Measurements from ENCODE around the gene KCNG2. TPM values are rescaled to one million over a fixed set of nuclear protein-coding genes. Genes with fewer than 3 reads are reported as not detected.

The KCNG2 gene
- polyA plus RNA-seq, 1 of the 3 experiments (the other 2 are of a cell fraction): not detected

DNA sequence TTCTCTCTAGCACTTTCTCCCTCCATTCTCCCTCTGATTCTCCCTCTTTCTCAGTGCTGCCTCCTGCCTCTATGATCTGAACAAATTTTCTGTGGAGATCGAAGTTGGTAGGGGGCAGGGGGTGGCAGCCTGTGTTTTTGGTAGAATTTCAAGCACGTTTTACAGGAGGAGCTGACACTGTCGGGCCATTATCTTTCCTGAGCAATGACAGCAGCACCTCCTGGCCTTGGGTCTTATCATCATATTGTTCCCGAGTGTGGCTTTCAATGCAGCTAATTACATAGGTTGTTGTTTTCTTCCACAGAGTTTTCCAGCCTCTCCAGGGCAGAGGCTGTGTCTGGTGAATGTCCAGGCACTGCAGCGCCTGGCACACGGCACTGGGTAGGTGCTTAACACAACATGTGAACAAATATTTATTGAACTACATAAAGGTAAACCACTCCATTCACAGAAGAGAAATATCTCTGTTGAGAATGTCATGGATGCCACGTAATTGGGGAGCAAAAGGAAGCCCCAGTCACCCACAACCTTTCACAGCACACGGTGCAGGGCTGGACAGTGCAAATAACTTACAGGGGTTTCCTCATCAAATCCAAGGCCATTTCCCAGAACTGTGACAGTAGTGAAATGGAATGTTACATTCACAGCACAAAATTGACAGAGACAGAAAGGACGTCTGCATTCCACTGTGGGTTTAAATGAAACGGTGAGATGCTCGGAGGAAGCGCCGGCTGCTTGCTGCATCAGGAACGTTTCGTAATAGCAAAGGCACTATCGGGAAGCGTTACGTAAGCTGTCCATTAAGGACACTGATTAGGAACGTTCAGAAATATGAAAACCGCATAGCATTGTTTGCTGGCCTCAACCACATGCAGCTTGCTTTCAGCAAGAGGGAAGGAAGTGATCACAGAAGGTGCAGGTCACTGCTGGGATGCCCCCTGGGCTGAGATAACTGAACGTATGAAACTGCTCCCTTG, 6.5 kb upstream of the KCNG2 start:
- Histone ChIP-seq H3K27ac (ENCODE audit: low read depth in 2 of 2, low read length in 1 of 2) (no peak overlapping the region), H3K27me3 (ENCODE audit: insufficient read depth) (peaks cover 72% of the 10 kb centered on the region), H2AFZ (ENCODE audit: low read depth) (no peak overlapping the region), H3K4me2 (peak overlapping the region; percentile 53), H3K4me1 (ENCODE audit: control insufficient read depth in 1 of 2, insufficient read depth in 2 of 2, low read depth in 1 of 2, low read length in 1 of 2) (peaks cover 0 to 4% of the 10 kb centered on the region in 2 experiments; a peak in 1 of 4 replicates), H3K9me3 (no peaks in the 10 kb centered on the region), H3K36me3 (replicated peaks in 1 of 2; ENCODE audit: control insufficient read depth in 1 of 2, insufficient read depth in 2 of 2, low read length in 1 of 2) (no peaks in the 10 kb centered on the region), H3K9me2 (no peaks in the 10 kb centered on the region), H3F3A (replicated peaks; ENCODE audit: insufficient read depth) (no peaks in the 10 kb centered on the region), H3K9ac (no peak overlapping the region), H3K4me3 (ENCODE audit: low read depth in 2 of 2, low read length in 1 of 2) (peak overlapping the region in 1 of 2 experiments; percentile 24; a peak in 2 of 4 replicates), H3K79me2 (ENCODE audit: insufficient read depth) (no peaks in the 10 kb centered on the region), H4K20me1 (ENCODE audit: insufficient read depth) (no peaks in the 10 kb centered on the region)
- WGBS (ENCODE audit: low lambda C conversion rate): 4% methylated on average over 21 of the region's 21 CpGs
- CTCF ChIA-PET: no interaction called here
- TF ChIP-seq TCF12 (IDR thresholded peaks at IDR 0.05) (peak; percentile 43), JUND (IDR thresholded peaks at IDR 0.05) (no peak), YY1 (IDR thresholded peaks at IDR 0.05; ENCODE audit: low read depth) (no peak), NRF1 (IDR thresholded peaks at IDR 0.05; ENCODE audit: low read depth, low read length) (no peak), CHD2 (IDR thresholded peaks at IDR 0.05; ENCODE audit: low read length, partially characterized antibody) (no peak), GABPA (IDR thresholded peaks at IDR 0.05; ENCODE audit: low read depth) (no peak), MXI1 (IDR thresholded peaks at IDR 0.05; ENCODE audit: low read depth, low read length) (no peak), TAF1 (IDR thresholded peaks at IDR 0.05; ENCODE audit: borderline replicate concordance, low read depth, low read length) (no peak), TEAD4 (IDR thresholded peaks at IDR 0.05; ENCODE audit: borderline replicate concordance, insufficient read depth) (no peak), EP300 (IDR thresholded peaks at IDR 0.05; ENCODE audit: borderline replicate concordance in 1 of 2, low read depth in 1 of 2, low read length in 1 of 2) (peak in 1 of 2 experiments; percentile 23; a peak in 1 of 4 replicates), FOSL2 (IDR thresholded peaks at IDR 0.05; ENCODE audit: borderline replicate concordance, low read depth) (peak; percentile 26; the same call in 1 of the 2 replicates), RCOR1 (IDR thresholded peaks at IDR 0.05; ENCODE audit: low read length) (no peak), RFX5 (IDR thresholded peaks at IDR 0.05; ENCODE audit: low read length) (no peak)
- TF ChIP-seq, protein P1, sequence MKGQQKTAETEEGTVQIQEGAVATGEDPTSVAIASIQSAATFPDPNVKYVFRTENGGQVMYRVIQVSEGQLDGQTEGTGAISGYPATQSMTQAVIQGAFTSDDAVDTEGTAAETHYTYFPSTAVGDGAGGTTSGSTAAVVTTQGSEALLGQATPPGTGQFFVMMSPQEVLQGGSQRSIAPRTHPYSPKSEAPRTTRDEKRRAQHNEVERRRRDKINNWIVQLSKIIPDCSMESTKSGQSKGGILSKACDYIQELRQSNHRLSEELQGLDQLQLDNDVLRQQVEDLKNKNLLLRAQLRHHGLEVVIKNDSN (IDR thresholded peaks at IDR 0.05; ENCODE audit: borderline replicate concordance, low read depth): no peak
- TF ChIP-seq, protein P2, sequence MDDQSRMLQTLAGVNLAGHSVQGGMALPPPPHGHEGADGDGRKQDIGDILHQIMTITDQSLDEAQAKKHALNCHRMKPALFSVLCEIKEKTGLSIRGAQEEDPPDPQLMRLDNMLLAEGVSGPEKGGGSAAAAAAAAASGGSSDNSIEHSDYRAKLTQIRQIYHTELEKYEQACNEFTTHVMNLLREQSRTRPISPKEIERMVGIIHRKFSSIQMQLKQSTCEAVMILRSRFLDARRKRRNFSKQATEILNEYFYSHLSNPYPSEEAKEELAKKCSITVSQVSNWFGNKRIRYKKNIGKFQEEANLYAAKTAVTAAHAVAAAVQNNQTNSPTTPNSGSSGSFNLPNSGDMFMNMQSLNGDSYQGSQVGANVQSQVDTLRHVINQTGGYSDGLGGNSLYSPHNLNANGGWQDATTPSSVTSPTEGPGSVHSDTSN (IDR thresholded peaks at IDR 0.05): peak; percentile 41; the same call in 1 of the 2 replicates
- TF ChIP-seq, protein P3, sequence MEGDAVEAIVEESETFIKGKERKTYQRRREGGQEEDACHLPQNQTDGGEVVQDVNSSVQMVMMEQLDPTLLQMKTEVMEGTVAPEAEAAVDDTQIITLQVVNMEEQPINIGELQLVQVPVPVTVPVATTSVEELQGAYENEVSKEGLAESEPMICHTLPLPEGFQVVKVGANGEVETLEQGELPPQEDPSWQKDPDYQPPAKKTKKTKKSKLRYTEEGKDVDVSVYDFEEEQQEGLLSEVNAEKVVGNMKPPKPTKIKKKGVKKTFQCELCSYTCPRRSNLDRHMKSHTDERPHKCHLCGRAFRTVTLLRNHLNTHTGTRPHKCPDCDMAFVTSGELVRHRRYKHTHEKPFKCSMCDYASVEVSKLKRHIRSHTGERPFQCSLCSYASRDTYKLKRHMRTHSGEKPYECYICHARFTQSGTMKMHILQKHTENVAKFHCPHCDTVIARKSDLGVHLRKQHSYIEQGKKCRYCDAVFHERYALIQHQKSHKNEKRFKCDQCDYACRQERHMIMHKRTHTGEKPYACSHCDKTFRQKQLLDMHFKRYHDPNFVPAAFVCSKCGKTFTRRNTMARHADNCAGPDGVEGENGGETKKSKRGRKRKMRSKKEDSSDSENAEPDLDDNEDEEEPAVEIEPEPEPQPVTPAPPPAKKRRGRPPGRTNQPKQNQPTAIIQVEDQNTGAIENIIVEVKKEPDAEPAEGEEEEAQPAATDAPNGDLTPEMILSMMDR (IDR thresholded peaks at IDR 0.05): no peak
- TF ChIP-seq, protein P4, sequence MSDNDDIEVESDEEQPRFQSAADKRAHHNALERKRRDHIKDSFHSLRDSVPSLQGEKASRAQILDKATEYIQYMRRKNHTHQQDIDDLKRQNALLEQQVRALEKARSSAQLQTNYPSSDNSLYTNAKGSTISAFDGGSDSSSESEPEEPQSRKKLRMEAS (IDR thresholded peaks at IDR 0.05; ENCODE audit: low read depth): no peak
- TF ChIP-seq, protein P5, sequence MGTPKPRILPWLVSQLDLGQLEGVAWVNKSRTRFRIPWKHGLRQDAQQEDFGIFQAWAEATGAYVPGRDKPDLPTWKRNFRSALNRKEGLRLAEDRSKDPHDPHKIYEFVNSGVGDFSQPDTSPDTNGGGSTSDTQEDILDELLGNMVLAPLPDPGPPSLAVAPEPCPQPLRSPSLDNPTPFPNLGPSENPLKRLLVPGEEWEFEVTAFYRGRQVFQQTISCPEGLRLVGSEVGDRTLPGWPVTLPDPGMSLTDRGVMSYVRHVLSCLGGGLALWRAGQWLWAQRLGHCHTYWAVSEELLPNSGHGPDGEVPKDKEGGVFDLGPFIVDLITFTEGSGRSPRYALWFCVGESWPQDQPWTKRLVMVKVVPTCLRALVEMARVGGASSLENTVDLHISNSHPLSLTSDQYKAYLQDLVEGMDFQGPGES (IDR thresholded peaks at IDR 0.05; ENCODE audit: low read depth, low read length): no peak
- TF ChIP-seq, protein P6, sequence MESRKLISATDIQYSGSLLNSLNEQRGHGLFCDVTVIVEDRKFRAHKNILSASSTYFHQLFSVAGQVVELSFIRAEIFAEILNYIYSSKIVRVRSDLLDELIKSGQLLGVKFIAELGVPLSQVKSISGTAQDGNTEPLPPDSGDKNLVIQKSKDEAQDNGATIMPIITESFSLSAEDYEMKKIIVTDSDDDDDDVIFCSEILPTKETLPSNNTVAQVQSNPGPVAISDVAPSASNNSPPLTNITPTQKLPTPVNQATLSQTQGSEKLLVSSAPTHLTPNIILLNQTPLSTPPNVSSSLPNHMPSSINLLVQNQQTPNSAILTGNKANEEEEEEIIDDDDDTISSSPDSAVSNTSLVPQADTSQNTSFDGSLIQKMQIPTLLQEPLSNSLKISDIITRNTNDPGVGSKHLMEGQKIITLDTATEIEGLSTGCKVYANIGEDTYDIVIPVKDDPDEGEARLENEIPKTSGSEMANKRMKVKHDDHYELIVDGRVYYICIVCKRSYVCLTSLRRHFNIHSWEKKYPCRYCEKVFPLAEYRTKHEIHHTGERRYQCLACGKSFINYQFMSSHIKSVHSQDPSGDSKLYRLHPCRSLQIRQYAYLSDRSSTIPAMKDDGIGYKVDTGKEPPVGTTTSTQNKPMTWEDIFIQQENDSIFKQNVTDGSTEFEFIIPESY (IDR thresholded peaks at IDR 0.05; ENCODE audit: borderline replicate concordance, low read depth): no peak
- POLR2A ChIA-PET: no interaction called here
- DNase-seq: no peak

All from SK-N-SH (cell line).